ENCODE data around the gene TRAPPC5.

The TRAPPC5 gene

GRCh38 chr19:7644550-7644877 is 36.1 kb upstream of the TRAPPC5 start:
- Histone ChIP-seq H3K4me3 (ENCODE audit: low read depth, low read length) (no peak overlapping the region), H3K27ac (no peak overlapping the region), H3K36me3 (replicated peaks) (no peaks in the 10 kb centered on the region), H3K27me3 (replicated peaks) (no peaks in the 10 kb centered on the region)
- no peak for DNase-seq
- in situ Hi-C loops (cut with HindIII; ENCODE audit: low pct_ligation_motif_present, low sequenced_read_pairs): no loop called here
- TF ChIP-seq, protein P1, sequence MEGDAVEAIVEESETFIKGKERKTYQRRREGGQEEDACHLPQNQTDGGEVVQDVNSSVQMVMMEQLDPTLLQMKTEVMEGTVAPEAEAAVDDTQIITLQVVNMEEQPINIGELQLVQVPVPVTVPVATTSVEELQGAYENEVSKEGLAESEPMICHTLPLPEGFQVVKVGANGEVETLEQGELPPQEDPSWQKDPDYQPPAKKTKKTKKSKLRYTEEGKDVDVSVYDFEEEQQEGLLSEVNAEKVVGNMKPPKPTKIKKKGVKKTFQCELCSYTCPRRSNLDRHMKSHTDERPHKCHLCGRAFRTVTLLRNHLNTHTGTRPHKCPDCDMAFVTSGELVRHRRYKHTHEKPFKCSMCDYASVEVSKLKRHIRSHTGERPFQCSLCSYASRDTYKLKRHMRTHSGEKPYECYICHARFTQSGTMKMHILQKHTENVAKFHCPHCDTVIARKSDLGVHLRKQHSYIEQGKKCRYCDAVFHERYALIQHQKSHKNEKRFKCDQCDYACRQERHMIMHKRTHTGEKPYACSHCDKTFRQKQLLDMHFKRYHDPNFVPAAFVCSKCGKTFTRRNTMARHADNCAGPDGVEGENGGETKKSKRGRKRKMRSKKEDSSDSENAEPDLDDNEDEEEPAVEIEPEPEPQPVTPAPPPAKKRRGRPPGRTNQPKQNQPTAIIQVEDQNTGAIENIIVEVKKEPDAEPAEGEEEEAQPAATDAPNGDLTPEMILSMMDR (IDR thresholded peaks at IDR 0.05; ENCODE audit: low read depth, low read length, missing control alignments): no peak

- H3K27me3 ChIP-seq (replicated peaks): no peaks in the 10 kb centered on the region
- in situ Hi-C loops (cut with HindIII; ENCODE audit: low pct_ligation_motif_present, low sequenced_read_pairs): no loop called here
- no peak for DNase-seq
- H3K4me3 ChIP-seq (ENCODE audit: low read depth, low read length): no peak overlapping the region
- TF ChIP-seq, protein P1 (IDR thresholded peaks at IDR 0.05; ENCODE audit: low read depth, low read length, missing control alignments): no peak
- H3K27ac ChIP-seq: no peak overlapping the region
- H3K36me3 ChIP-seq (replicated peaks): no peaks in the 10 kb centered on the region
Measured at GRCh38 chr19:7645163-7645562, 35.5 kb upstream of the TRAPPC5 start.

DNA sequence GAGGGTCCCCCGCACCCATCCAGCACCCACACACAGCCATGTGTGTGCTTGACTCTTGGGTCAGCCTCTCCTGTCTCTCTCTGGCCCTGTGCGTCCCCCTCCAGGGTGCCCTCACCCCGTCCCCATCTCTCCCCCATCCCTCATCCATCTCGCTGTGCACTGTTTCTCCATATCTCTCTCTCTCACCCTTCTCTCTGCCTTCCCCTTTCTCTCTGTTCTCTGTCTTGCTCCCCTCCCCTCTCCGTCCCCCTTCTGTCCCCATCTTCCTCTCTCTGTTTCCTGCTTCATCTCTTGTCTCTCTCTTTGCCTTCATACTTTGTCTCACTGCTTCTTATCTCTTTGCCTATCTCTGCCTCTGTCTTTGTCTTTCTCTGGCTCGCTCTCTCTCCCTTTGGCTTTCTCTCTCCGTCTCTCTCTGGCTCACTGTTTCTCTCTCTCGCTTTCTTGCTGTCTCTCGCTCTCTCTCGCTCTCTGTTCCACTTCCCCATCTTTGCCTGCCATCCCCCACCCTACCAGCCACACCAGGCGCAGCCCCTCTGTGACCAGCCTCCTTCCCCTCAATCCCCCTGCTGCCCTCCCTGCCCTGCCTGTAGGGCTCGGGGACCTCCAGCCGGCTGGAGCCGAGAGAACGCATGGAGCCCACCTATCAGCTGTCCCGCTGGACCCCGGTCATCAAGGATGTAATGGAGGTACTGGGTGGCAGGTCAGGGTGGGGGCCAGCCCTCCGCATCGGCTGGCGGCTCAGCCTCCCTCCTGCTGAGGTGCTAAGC is 34.8 kb upstream of the TRAPPC5 start:
- TF ChIP-seq, protein P1 (IDR thresholded peaks at IDR 0.05; ENCODE audit: low read depth, low read length, missing control alignments): no peak
- Histone ChIP-seq H3K27me3 (replicated peaks) (no peaks in the 10 kb centered on the region), H3K27ac (no peak overlapping the region), H3K4me3 (ENCODE audit: low read depth, low read length) (no peak overlapping the region), H3K36me3 (replicated peaks) (no peaks in the 10 kb centered on the region)
- in situ Hi-C loops (cut with HindIII; ENCODE audit: low pct_ligation_motif_present, low sequenced_read_pairs): no loop called here
- no peak for DNase-seq

- no peak for DNase-seq
- Histone ChIP-seq H3K4me3 (ENCODE audit: low read depth, low read length) (no peak overlapping the region), H3K36me3 (replicated peaks) (no peaks in the 10 kb centered on the region), H3K27ac (no peak overlapping the region), H3K27me3 (replicated peaks) (no peaks in the 10 kb centered on the region)
- TF ChIP-seq, protein P1 (IDR thresholded peaks at IDR 0.05; ENCODE audit: low read depth, low read length, missing control alignments): no peak
- in situ Hi-C loops (cut with HindIII; ENCODE audit: low pct_ligation_motif_present, low sequenced_read_pairs): no loop called here
Measured at GRCh38 chr19:7646426-7646700, 34.3 kb upstream of the TRAPPC5 start.

- H3K27ac ChIP-seq: no peak overlapping the region
- no peak overlapping the region for H3K4me3 ChIP-seq (ENCODE audit: low read depth, low read length)
- in situ Hi-C loops (cut with HindIII; ENCODE audit: low pct_ligation_motif_present, low sequenced_read_pairs): no loop called here
- H3K27me3 ChIP-seq (replicated peaks): no peaks in the 10 kb centered on the region
- H3K36me3 ChIP-seq (replicated peaks): no peaks in the 10 kb centered on the region
- DNase-seq: no peak
- TF ChIP-seq, protein P1 (IDR thresholded peaks at IDR 0.05; ENCODE audit: low read depth, low read length, missing control alignments): no peak
Measured at GRCh38 chr19:7647156-7647555, 33.5 kb upstream of the TRAPPC5 start.

All from brain microvascular endothelial cell (primary cell).